Naive thymus-derived CD4-positive, alpha-beta T cell (primary cell): ENCODE results near the gene RNF14. TPM values are rescaled to one million over a fixed set of nuclear protein-coding genes. Genes with fewer than 3 reads are reported as not detected.

ENCODE experiments used
- ATAC-seq: fragments of 150-1000 bp; cut with Tn5 transposase; 2 replicates; pipeline ENCODE4 v1.10.0; 2021; ENCODE audit warnings: mild to moderate bottlenecking, moderate library complexity
- CTCF ChIA-PET: fragments of 350-600 bp; sonication (Branson Sonifier 250); formaldehyde crosslinking; loops from one replicate; lab custom pipeline; 2021; ENCODE audit warnings: antibody characterized with exemption; lab: Charles Lee
- POLR2A ChIA-PET: fragments of 350-600 bp; sonication (Branson Sonifier 250); formaldehyde crosslinking; loops from one replicate; lab custom pipeline; 2021; ENCODE audit warnings: antibody characterized with exemption, inconsistent platforms; lab: Charles Lee
- DNase-seq, 9 donors: peaks; one replicate each; pipeline versions ENCODE4 v3.0.0 to v3.0.0-alpha.2; 2020 to 2022; ENCODE audit warnings: mixed read lengths in 1 of 9
- H3K27ac ChIP-seq: one replicate; pipeline ENCODE4 v1.7.0; 2013; ENCODE audit warnings: mild to moderate bottlenecking, low read depth, low read length, moderate library complexity
- H3K27me3 ChIP-seq, 2 donors: one replicate each; pipeline ENCODE4 v1.7.0; 2013; ENCODE audit warnings: low read length in 2 of 2, mild to moderate bottlenecking in 2 of 2, moderate library complexity in 2 of 2; ENCODE audit not compliant: control insufficient read depth in 2 of 2, insufficient read depth in 2 of 2
- H3K36me3 ChIP-seq, 3 experiments: 1 replicate in 2 of 3; 2 replicates in 1 of 3; pipeline ENCODE4 v1.7.0; 2013; ENCODE audit warnings: low read length in 3 of 3, mild to moderate bottlenecking in 3 of 3, moderate library complexity in 1 of 3; ENCODE audit not compliant: insufficient read depth in 3 of 3, control insufficient read depth in 2 of 3
- H3K4me1 ChIP-seq, 2 donors: one replicate each; pipeline ENCODE4 v1.7.0; 2013; ENCODE audit warnings: low read length in 2 of 2, mild to moderate bottlenecking in 2 of 2, moderate library complexity in 1 of 2; ENCODE audit not compliant: control insufficient read depth in 2 of 2, insufficient read depth in 2 of 2
- H3K4me3 ChIP-seq: 2 replicates; pipeline ENCODE4 v1.7.0; 2013; ENCODE audit warnings: mild to moderate bottlenecking, low read length
- H3K9me3 ChIP-seq, 3 experiments: 1 replicate in 2 of 3; 2 replicates in 1 of 3; pipeline ENCODE4 v1.7.0; 2013; ENCODE audit warnings: low read length in 3 of 3; ENCODE audit not compliant: control insufficient read depth in 2 of 3
- H3K27ac Mint-ChIP-seq, 9 donors: one replicate each; pipeline ENCODE4 v1.8.0; 2020 to 2022; ENCODE audit warnings: mixed read lengths in 9 of 9, mild to moderate bottlenecking in 8 of 9, moderate library complexity in 5 of 9, inconsistent platforms in 2 of 9
- H3K27me3 Mint-ChIP-seq, 5 donors: one replicate each; pipeline ENCODE4 v1.8.0; 2021 to 2022; ENCODE audit warnings: mixed read lengths in 5 of 5, mild to moderate bottlenecking in 1 of 5
- H3K36me3 Mint-ChIP-seq, 5 donors: one replicate each; pipeline ENCODE4 v1.8.0; 2020 to 2022; ENCODE audit warnings: mixed read lengths in 5 of 5, mild to moderate bottlenecking in 3 of 5, inconsistent platforms in 1 of 5
- H3K4me1 Mint-ChIP-seq, 7 donors: one replicate each; pipeline ENCODE4 v1.8.0; 2020 to 2022; ENCODE audit warnings: mixed read lengths in 7 of 7, mild to moderate bottlenecking in 3 of 7, inconsistent platforms in 1 of 7
- H3K4me3 Mint-ChIP-seq, 10 donors: one replicate each; pipeline ENCODE4 v1.8.0; 2020 to 2022; ENCODE audit warnings: mild to moderate bottlenecking in 10 of 10, mixed read lengths in 10 of 10, moderate library complexity in 6 of 10, inconsistent platforms in 2 of 10
- H3K9me3 Mint-ChIP-seq, 11 donors: one replicate each; pipeline ENCODE4 v1.8.0; 2020 to 2022; ENCODE audit warnings: mixed read lengths in 11 of 11, mild to moderate bottlenecking in 4 of 11, inconsistent platforms in 1 of 11, moderate library complexity in 1 of 11
- intact Hi-C, 2 donors: fragments of 100-400 bp; cut with micrococcal nuclease; formaldehyde crosslinking; loops; one replicate each; pipeline ENCODE4 v1.15.1; 2023
- polyA plus RNA-seq, 2 donors: library from polyadenylated mRNA; unstranded; fragments of 300-500 nt; fragmentation: Illumina TruSeq; gene quantifications; one replicate each; pipeline ENCODE4 v1.2.3, GENCODE V29; 2021
- total RNA-seq, 6 experiments: library from RNA in 5 of 6; stranded (reverse) in 5 of 6; gene quantifications; 1 replicate in 5 of 6; 2 replicates in 1 of 6; pipeline ENCODE4 v1.2.3 and lab custom pipeline; 2021 to 2026

The RNF14 gene
- total and polyA plus RNA-seq, 7 experiments from 2014 or later: 14.7 to 40.2 (median 31.4) TPM

DNA sequence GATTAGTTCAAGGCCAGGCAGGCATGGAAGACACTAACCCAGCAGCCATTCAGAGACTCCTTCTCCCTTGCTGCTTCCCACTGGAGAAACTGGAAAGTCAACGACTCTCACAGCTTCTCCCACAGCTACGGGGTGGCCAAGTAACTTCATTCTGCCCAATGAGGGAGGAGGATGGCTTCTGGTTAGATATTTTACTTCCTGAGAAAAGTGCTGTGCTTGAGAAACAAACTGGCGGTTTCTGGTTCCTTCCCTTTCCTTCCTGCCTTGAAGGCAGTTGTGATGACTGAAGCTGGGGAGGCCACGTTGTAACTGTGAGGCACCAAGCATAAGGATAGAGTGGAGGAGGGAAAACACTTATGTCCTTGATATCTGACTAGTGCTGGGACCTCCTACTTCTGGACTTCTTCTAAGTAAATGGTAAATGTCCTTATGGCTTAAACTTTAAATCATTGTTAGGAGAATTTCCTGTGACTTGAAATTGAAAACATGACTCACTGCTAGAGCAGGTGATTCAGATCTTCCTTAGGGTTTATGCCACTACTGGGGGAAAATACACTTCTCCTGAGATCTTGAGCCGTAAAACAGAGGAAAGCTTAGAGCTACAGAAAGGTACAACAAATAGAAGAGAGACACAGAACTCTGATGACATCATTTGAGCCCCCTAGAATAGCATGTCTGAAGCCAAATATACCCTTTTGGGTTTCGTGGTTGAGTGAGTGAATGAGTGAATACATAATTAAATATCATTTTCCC, 47.1 kb downstream of the RNF14 start:
- Mint-ChIP-seq H3K27ac (peak overlapping the region; percentile 76 to 93 (median 90)), H3K9me3 (peaks cover 0 to 7% (median 2%) of the 10 kb centered on the region in 11 donors), H3K4me3 (peak overlapping the region; percentile 46 to 77 (median 71)), H3K4me1 (peaks cover 27 to 79% (median 70%) of the 10 kb centered on the region in 7 donors), H3K27me3 (no peaks in the 10 kb centered on the region), H3K36me3 (peaks cover 0 to 10% (median 0%) of the 10 kb centered on the region in 5 donors)
- H3K36me3 ChIP-seq: no peaks in the 10 kb centered on the region
- peaks cover 44 to 47% of the 10 kb centered on the region in 2 donors for H3K4me1 ChIP-seq
- no peaks in the 10 kb centered on the region for H3K9me3 ChIP-seq
- ATAC-seq (peak; percentile 48), DNase-seq (peak in 7 of 9 donors; percentile 47 to 56 (median 49))
- no peaks in the 10 kb centered on the region for H3K27me3 ChIP-seq
- intact Hi-C loops: loop anchor here (1.0 to 10.0 kb wide), 14 partner anchors 9 to 989 kb away; partner anchors contain the start of genes NDFIP1 (in 2 of the 2), RNF14 (in 2 of the 2) and DELE1 (in 1 of the 2)
- ChIA-PET POLR2A (interaction anchor here (0.6 to 7.0 kb wide), 15 partner anchors 9 to 127 kb away, joined by 3 to 80 read pairs (median 6); partner anchors contain the start of genes NDFIP1 and RNF14), CTCF (interaction anchor here (0.6 to 7.6 kb wide), 17 partner anchors 8 to 128 kb away, joined by 3 to 82 read pairs (median 3); partner anchors contain the start of gene NDFIP1)
- peak overlapping the region; percentile 24 for H3K4me3 ChIP-seq
- peak overlapping the region; percentile 63 for H3K27ac ChIP-seq

DNA sequence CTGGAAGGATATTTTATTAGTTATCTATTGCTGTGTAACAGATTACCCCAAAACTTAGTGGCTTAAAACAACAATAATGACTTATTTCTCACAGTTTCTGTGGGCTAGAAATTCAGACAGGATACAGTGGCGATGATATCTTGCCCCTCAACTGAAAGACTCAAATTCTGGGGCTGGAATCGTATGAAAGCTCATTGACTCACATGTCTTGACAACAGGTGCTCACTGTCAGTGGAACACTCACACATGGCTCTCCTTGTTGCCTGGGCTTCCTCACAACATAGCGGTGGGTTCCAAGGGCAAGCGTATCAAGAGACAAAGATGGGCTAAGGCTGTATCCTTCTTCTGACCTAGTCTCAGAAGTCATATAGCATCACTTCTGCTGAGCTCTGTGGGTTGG, 47.7 kb downstream of the RNF14 start:
- Histone ChIP-seq H3K36me3 (no peaks in the 10 kb centered on the region), H3K9me3 (no peaks in the 10 kb centered on the region), H3K27me3 (no peaks in the 10 kb centered on the region), H3K4me1 (peaks cover 43 to 47% of the 10 kb centered on the region in 2 donors), H3K27ac (peak overlapping the region; percentile 63), H3K4me3 (no peak overlapping the region)
- POLR2A ChIA-PET: interaction anchor here (0.6 to 7.0 kb wide), 12 partner anchors 8 to 2000 kb away, joined by 3 to 80 read pairs (median 6); partner anchors contain the start of gene NDFIP1
- Mint-ChIP-seq H3K36me3 (peaks cover 0 to 10% (median 0%) of the 10 kb centered on the region in 5 donors), H3K9me3 (peaks cover 0 to 7% (median 2%) of the 10 kb centered on the region in 11 donors), H3K4me1 (peaks cover 27 to 73% (median 65%) of the 10 kb centered on the region in 7 donors), H3K27me3 (no peaks in the 10 kb centered on the region), H3K27ac (peak overlapping the region; percentile 76 to 93 (median 90)), H3K4me3 (peak overlapping the region in 9 of 10 donors; percentile 29 to 77 (median 61))
- DNase-seq (peak in 2 of 9 donors; percentile 8 to 51), ATAC-seq (no peak)
- intact Hi-C loops: loop anchor here (1.0 to 10.0 kb wide), 6 partner anchors 9 to 988 kb away; partner anchors contain the start of gene DELE1 (in 1 of the 2)
- CTCF ChIA-PET: interaction anchor here (0.6 to 7.6 kb wide), 13 partner anchors 8 to 128 kb away, joined by 3 to 82 read pairs (median 4); partner anchors contain the start of gene NDFIP1

DNA sequence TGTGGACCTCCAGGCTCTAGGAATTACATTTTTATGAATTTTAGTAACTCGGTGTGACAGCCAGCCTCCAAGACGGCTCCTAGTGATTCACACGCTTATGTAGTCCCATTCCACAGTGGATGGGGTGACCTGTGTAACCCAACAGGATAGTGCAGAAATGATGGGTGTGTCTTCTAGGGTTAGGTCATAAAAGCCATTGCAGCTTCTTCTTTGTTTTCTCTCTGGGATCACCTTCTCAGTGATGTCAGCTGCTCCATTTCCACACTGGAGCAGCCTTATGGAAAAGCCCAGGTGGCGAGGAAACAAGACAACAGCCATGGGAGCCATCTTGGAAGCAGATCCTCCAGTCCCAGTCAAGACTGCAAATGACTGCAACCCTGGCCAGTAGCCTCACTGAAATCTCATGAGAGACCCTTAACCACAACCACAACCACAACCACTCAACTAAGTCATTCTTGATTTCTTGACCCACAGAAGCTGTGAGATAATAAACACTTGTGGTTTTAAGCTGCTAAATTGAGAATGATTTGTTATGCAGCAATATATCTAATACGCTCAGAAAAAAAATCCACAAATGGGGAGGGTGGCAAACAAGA, 49.0 kb downstream of the RNF14 start:
- Histone ChIP-seq H3K4me3 (no peak overlapping the region), H3K27ac (no peak overlapping the region), H3K4me1 (peaks cover 38 to 42% of the 10 kb centered on the region in 2 donors), H3K27me3 (no peaks in the 10 kb centered on the region), H3K9me3 (no peaks in the 10 kb centered on the region), H3K36me3 (no peaks in the 10 kb centered on the region)
- Mint-ChIP-seq H3K27ac (peak overlapping the region; percentile 49 to 90 (median 76)), H3K4me1 (peaks cover 27 to 62% (median 55%) of the 10 kb centered on the region in 7 donors), H3K36me3 (peaks cover 0 to 12% (median 0%) of the 10 kb centered on the region in 5 donors), H3K9me3 (peaks cover 0 to 7% (median 2%) of the 10 kb centered on the region in 11 donors), H3K4me3 (peak overlapping the region in 1 of 10 donors; percentile 14), H3K27me3 (no peaks in the 10 kb centered on the region)
- POLR2A ChIA-PET: interaction anchor here (0.6 to 7.0 kb wide), 7 partner anchors 11 to 97 kb away, joined by 3 to 80 read pairs (median 3); partner anchors contain the start of gene NDFIP1
- intact Hi-C loops: loop anchor here in 1 of 2 donors (5.0 to 10.0 kb wide), 4 partner anchors 96 to 987 kb away; partner anchors contain the start of gene DELE1
- ATAC-seq (no peak), DNase-seq (no peak)
- CTCF ChIA-PET: interaction anchor here (0.5 to 1.6 kb wide), 5 partner anchors 17 to 326 kb away, joined by 3 to 8 read pairs (median 4); partner anchors contain the start of gene RNF14

DNA sequence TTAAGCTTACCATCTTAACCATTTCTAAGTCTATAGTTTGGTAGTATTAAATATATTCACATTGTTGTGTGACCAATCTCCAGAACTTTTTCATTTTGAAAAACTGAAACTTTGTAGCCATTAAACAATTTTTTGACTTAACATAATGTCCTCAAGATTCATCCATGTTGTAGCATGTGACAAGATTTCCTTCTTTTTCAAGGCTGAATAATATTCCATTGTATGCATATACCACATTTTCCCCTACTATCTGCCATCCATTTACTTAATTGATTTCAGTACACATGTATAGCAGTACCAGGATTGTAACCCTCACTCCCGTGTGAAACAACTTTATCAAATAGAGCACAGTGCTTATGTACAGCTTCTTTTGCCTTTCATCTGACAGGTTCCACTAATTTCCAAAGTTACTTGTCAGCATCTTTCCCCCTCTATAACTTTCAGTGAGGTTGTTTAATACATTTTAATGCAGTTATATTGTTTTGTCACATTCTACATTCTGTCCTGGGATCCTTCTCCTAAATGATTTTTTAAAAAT, 51.3 kb downstream of the RNF14 start:
- Mint-ChIP-seq H3K27me3 (no peaks in the 10 kb centered on the region), H3K4me1 (peaks cover 29 to 50% (median 44%) of the 10 kb centered on the region in 7 donors), H3K9me3 (peaks cover 0 to 7% (median 2%) of the 10 kb centered on the region in 11 donors), H3K36me3 (peaks cover 0 to 12% (median 0%) of the 10 kb centered on the region in 5 donors), H3K27ac (peak overlapping the region in 2 of 9 donors; percentile 28 to 56), H3K4me3 (no peak overlapping the region)
- Histone ChIP-seq H3K27me3 (no peaks in the 10 kb centered on the region), H3K4me3 (no peak overlapping the region), H3K9me3 (no peaks in the 10 kb centered on the region), H3K4me1 (peaks cover 27 to 36% of the 10 kb centered on the region in 2 donors), H3K27ac (no peak overlapping the region), H3K36me3 (no peaks in the 10 kb centered on the region)
- CTCF ChIA-PET: interaction anchor here (1.2 to 1.9 kb wide), 2 partner anchors 8 to 89 kb away, joined by 3 to 5 read pairs; partner anchors contain the start of gene GNPDA1
- POLR2A ChIA-PET: interaction anchor here (0.7 to 1.9 kb wide), 4 partner anchors 8 to 75 kb away, joined by 3 to 5 read pairs (median 4); no protein-coding TSS in a partner anchor
- no peak for DNase-seq
- intact Hi-C loops: no loop called here
- ATAC-seq: no peak

DNA sequence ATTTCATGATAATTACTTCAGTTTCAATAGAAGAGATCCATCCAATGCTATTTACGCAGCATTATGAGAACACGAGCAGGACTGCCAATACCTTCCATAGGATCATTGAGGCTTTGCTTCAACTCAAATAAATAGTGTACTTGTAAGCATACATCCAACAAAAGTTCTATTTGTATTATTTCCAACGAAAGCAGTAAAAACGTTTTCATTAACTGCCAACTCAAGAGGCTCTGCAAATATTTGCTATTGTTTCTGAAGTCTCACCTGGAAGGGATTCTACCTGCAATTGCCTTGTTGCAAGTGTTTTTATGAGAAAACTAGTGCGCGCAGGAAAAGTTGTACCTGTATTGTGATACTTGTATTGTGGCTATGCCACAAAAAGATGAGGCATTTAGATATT, 54.9 kb downstream of the RNF14 start:
- intact Hi-C loops: loop anchor here (2.0 kb wide), 2 partner anchors 55 to 333 kb away; partner anchors contain the start of gene RNF14 (in 1 of the 2)
- ChIA-PET POLR2A (interaction anchor here (0.6 to 2.6 kb wide), 14 partner anchors 9 to 762 kb away, joined by 3 to 49 read pairs (median 5); partner anchors contain the start of genes GNPDA1 and NDFIP1), CTCF (interaction anchor here (0.7 to 1.5 kb wide), 4 partner anchors 8 to 55 kb away, joined by 3 to 4 read pairs (median 3); partner anchors contain the start of gene RNF14)
- Histone ChIP-seq H3K4me1 (peaks cover 4 to 11% of the 10 kb centered on the region in 2 donors), H3K27ac (no peak overlapping the region), H3K27me3 (no peaks in the 10 kb centered on the region), H3K9me3 (no peaks in the 10 kb centered on the region), H3K4me3 (no peak overlapping the region), H3K36me3 (no peaks in the 10 kb centered on the region)
- Mint-ChIP-seq H3K4me1 (peaks cover 5 to 25% (median 22%) of the 10 kb centered on the region in 7 donors), H3K27ac (peak overlapping the region in 3 of 9 donors; percentile 12 to 99 (median 98)), H3K27me3 (no peaks in the 10 kb centered on the region), H3K9me3 (peaks cover 0 to 5% (median 2%) of the 10 kb centered on the region in 11 donors), H3K4me3 (no peak overlapping the region), H3K36me3 (peaks cover 0 to 8% (median 0%) of the 10 kb centered on the region in 5 donors)
- DNase-seq (no peak), ATAC-seq (no peak)
